Astrocyte of the spinal cord (primary cell): ENCODE results near the gene KRTAP12-1.

Source experiments
- DNase-seq: peaks from one replicate; pipeline ENCODE4 v3.0.0; 2011; ENCODE audit warnings: low read depth, low spot score
- H3K4me3 ChIP-seq: 2 replicates; pipeline ENCODE4 v1.5.1; 2011; ENCODE audit warnings: low read depth, mild to moderate bottlenecking, low read length, moderate library complexity
- CTCF ChIP-seq: IDR thresholded peaks from 2 replicates; pipeline ENCODE4 v1.5.1; 2012; ENCODE audit warnings: low read depth, mild to moderate bottlenecking, low read length, inconsistent platforms
- in situ Hi-C: cut with HindIII; loops from 2 replicates; pipeline ENCODE4 v1.10.0; 2017; ENCODE audit warnings: low sequenced_read_pairs

The KRTAP12-1 gene

GRCh38 chr21:44658913-44659595 is 22.9 kb downstream of the KRTAP12-1 start:
- TF ChIP-seq CTCF, result no peak
- no peak overlapping the region for H3K4me3 ChIP-seq
- in situ Hi-C loops, result no loop called here
- DNase-seq, result no peak

- no peak overlapping the region for H3K4me3 ChIP-seq
- TF ChIP-seq CTCF, result no peak
- no peak for DNase-seq
- in situ Hi-C loops, result no loop called here
Observed at GRCh38 chr21:44658541-44658910, 23.4 kb downstream of the KRTAP12-1 start.

GRCh38 chr21:44657635-44658540 is 24.1 kb downstream of the KRTAP12-1 start, which contains the start of gene KRTAP12-3:
Gene KRTAP12-3, plus strand, starts transcription at chr21:44657932. Its CDS starts 48 bp downstream, at chr21:44657980.
- H3K4me3 ChIP-seq, result no peak within 1 kb of the TSS
- no peak for TF ChIP-seq CTCF
- no peak for DNase-seq
- in situ Hi-C loops, result no loop called here

GRCh38 chr21:44656868-44657267 is 25.1 kb downstream of the KRTAP12-1 start:
- TF ChIP-seq CTCF, result no peak
- DNase-seq, result no peak
- no peak overlapping the region for H3K4me3 ChIP-seq
- in situ Hi-C loops, result no loop called here

- DNase-seq, result no peak
- H3K4me3 ChIP-seq, result no peak within 1 kb of the TSS
- TF ChIP-seq CTCF, result no peak
- in situ Hi-C loops, result no loop called here
Observed at GRCh38 chr21:44654576-44655175, 27.3 kb downstream of the KRTAP12-1 start, which contains the start of gene KRTAP12-4. Gene KRTAP12-4, minus strand, starts transcription at chr21:44654659. Its CDS starts 45 bp downstream, at chr21:44654614.
